IMR-90 (cell line): Measurements from ENCODE around the gene SP140. TPM values are rescaled to one million over a fixed set of nuclear protein-coding genes. Genes with fewer than 3 reads are reported as not detected.

ENCODE experiments used
- ATAC-seq: fragments of 200-7000 bp; cut with Tn5 transposase; 2 replicates; pipeline ENCODE4 v1.9.1; 2020; ENCODE audit warnings: low read depth, mild to moderate bottlenecking, moderate library complexity
- BruUV-seq: library from RNA; stranded (reverse); fragments of 400-500 nt; replicated peaks from 2 replicates; lab custom pipeline; 2021; lab: Mats Ljungman, UMichigan
- CTCF ChIA-PET: fragments of 300-600 bp; formaldehyde crosslinking; extraction: SDS; loops from one replicate; lab custom pipeline; 2021; ENCODE audit warnings: antibody characterized with exemption; lab: Yijun Ruan, JAX
- POLR2A ChIA-PET: fragments of 300-600 bp; sonication (Branson Sonifier 250); formaldehyde crosslinking; loops from one replicate; lab custom pipeline; 2022; ENCODE audit warnings: antibody characterized with exemption; ENCODE audit not compliant: unreplicated experiment; lab: Charles Lee
- DNase-seq: peaks from one replicate; pipeline ENCODE4 v3.0.0; 2013
- H2AFZ ChIP-seq: replicated peaks from 2 replicates; pipeline ENCODE3; 2013; ENCODE audit warnings: low read length, mild to moderate bottlenecking; ENCODE audit not compliant: poor library complexity
- H2AK5ac ChIP-seq: 2 replicates; pipeline ENCODE4 v1.6.1; 2013; ENCODE audit warnings: low read depth, low read length, inconsistent platforms
- H2AK9ac ChIP-seq: replicated peaks from 2 replicates; pipeline ENCODE3; 2013; ENCODE audit warnings: mild to moderate bottlenecking, low read depth, low read length, moderate library complexity; ENCODE audit not compliant: poor library complexity
- H2BK120ac ChIP-seq: 2 replicates; pipeline ENCODE4 v1.6.1; 2013; ENCODE audit warnings: low read depth, low read length, inconsistent platforms
- H2BK15ac ChIP-seq: 3 replicates; pipeline ENCODE4 v1.6.1; 2013; ENCODE audit warnings: low read depth, low read length, inconsistent platforms
- H2BK20ac ChIP-seq: 2 replicates; pipeline ENCODE4 v1.6.1; 2013; ENCODE audit warnings: low read depth, mild to moderate bottlenecking, inconsistent platforms, low read length, moderate library complexity
- H2BK5ac ChIP-seq: 2 replicates; pipeline ENCODE4 v1.6.1; 2013; ENCODE audit warnings: mild to moderate bottlenecking, low read depth, low read length, inconsistent platforms; ENCODE audit not compliant: poor library complexity, severe bottlenecking
- H3K14ac ChIP-seq: replicated peaks from 2 replicates; pipeline ENCODE4 v1.6.1; 2013; ENCODE audit warnings: low read depth, low read length, inconsistent platforms
- H3K18ac ChIP-seq: 2 replicates; pipeline ENCODE4 v1.6.1; 2013; ENCODE audit warnings: low read depth, low read length, control low read depth
- H3K23ac ChIP-seq: 2 replicates; pipeline ENCODE4 v1.6.1; 2013; ENCODE audit warnings: low read depth, low read length, inconsistent platforms
- H3K27ac ChIP-seq: 2 replicates; pipeline ENCODE4 v1.5.1; 2013; ENCODE audit warnings: mild to moderate bottlenecking, control low read depth, low read length; ENCODE audit not compliant: insufficient read depth
- H3K27me3 ChIP-seq: 2 replicates; pipeline ENCODE4 v1.6.1; 2013; ENCODE audit warnings: low read length; ENCODE audit not compliant: control insufficient read depth, insufficient read depth
- H3K36me3 ChIP-seq: 2 replicates; pipeline ENCODE4 v1.6.1; 2013; ENCODE audit warnings: low read length, mixed read lengths; ENCODE audit not compliant: control insufficient read depth, insufficient read depth
- H3K4ac ChIP-seq: 2 replicates; pipeline ENCODE4 v1.6.1; 2013; ENCODE audit warnings: low read depth, low read length, inconsistent platforms
- H3K4me1 ChIP-seq: 2 replicates; pipeline ENCODE4 v1.6.1; 2013; ENCODE audit warnings: low read length, mixed read lengths; ENCODE audit not compliant: control insufficient read depth, insufficient read depth
- H3K4me2 ChIP-seq: 2 replicates; pipeline ENCODE4 v1.6.1; 2013; ENCODE audit warnings: low read depth, mild to moderate bottlenecking, control low read depth, low read length, moderate library complexity
- H3K4me3 ChIP-seq: 2 replicates; pipeline ENCODE4 v1.5.1; 2013; ENCODE audit warnings: low read depth, mild to moderate bottlenecking, control low read depth, low read length, moderate library complexity; ENCODE audit not compliant: insufficient read depth
- H3K56ac ChIP-seq: 2 replicates; pipeline ENCODE4 v1.6.1; 2013; ENCODE audit warnings: low read length, inconsistent platforms; ENCODE audit not compliant: insufficient read depth; ENCODE audit errors: extremely low read depth
- H3K79me1 ChIP-seq, 2 experiments: 2 replicates each; pipeline ENCODE4 v1.6.1; 2013; ENCODE audit warnings: low read length in 2 of 2, inconsistent platforms in 1 of 2, low read depth in 1 of 2
- H3K9ac ChIP-seq: 2 replicates; pipeline ENCODE4 v1.6.1; 2013; ENCODE audit warnings: low read depth, low read length, control low read depth
- H3K9me1 ChIP-seq: 2 replicates; pipeline ENCODE4 v1.6.1; 2013; ENCODE audit warnings: low read length, inconsistent platforms; ENCODE audit not compliant: insufficient read depth
- H3K9me3 ChIP-seq: 2 replicates; pipeline ENCODE4 v1.6.1; 2013; ENCODE audit warnings: low read length; ENCODE audit not compliant: control insufficient read depth, insufficient read depth
- H4K20me1 ChIP-seq: 2 replicates; pipeline ENCODE4 v1.6.1; 2013; ENCODE audit warnings: low read length, inconsistent platforms; ENCODE audit not compliant: insufficient read depth
- H4K5ac ChIP-seq: 2 replicates; pipeline ENCODE4 v1.6.1; 2013; ENCODE audit warnings: mild to moderate bottlenecking, low read depth, low read length, control low read depth
- H4K8ac ChIP-seq, 2 experiments: 2 replicates each; pipeline ENCODE4 v1.6.1; 2013; ENCODE audit warnings: low read depth in 2 of 2, low read length in 2 of 2, control low read depth in 1 of 2, inconsistent platforms in 1 of 2
- H4K91ac ChIP-seq: 2 replicates; pipeline ENCODE4 v1.6.1; 2013; ENCODE audit warnings: low read depth, low read length, inconsistent platforms; ENCODE audit not compliant: insufficient read depth
- CEBPB ChIP-seq: IDR thresholded peaks from 2 replicates; pipeline ENCODE4 v1.6.1; 2012; ENCODE audit warnings: low read depth, low read length, improper control_type of control experiment
- CHD1 ChIP-seq: IDR thresholded peaks from 2 replicates; pipeline ENCODE4 v1.6.1; 2012; ENCODE audit warnings: low read depth, low read length, improper control_type of control experiment
- FOS ChIP-seq: fragments of 150-350 bp; IDR thresholded peaks from 2 replicates; pipeline ENCODE4 v1.6.1; 2016; ENCODE audit warnings: low read depth, low read length
- MAFK ChIP-seq: IDR thresholded peaks from 2 replicates; pipeline ENCODE4 v1.6.1; 2012; ENCODE audit warnings: low read depth, low read length, improper control_type of control experiment
- MAZ ChIP-seq: IDR thresholded peaks from 2 replicates; pipeline ENCODE4 v1.6.1; 2012; ENCODE audit warnings: low read depth, mild to moderate bottlenecking, low read length, improper control_type of control experiment, moderate library complexity, borderline replicate concordance
- MXI1 ChIP-seq: IDR thresholded peaks from 2 replicates; pipeline ENCODE4 v1.6.1; 2012; ENCODE audit warnings: low read depth, mild to moderate bottlenecking, low read length, moderate library complexity, borderline replicate concordance
- NFE2L2 ChIP-seq: fragments of 150-350 bp; IDR thresholded peaks from 2 replicates; pipeline ENCODE4 v1.6.1; 2016; ENCODE audit warnings: low read depth, mild to moderate bottlenecking, low read length
- POLR2A ChIP-seq: IDR thresholded peaks from 2 replicates; pipeline ENCODE4 v1.6.1; 2012; ENCODE audit warnings: mild to moderate bottlenecking, low read depth, low read length
- RAD21 ChIP-seq: IDR thresholded peaks from 2 replicates; pipeline ENCODE4 v1.6.1; 2012; ENCODE audit warnings: low read length, improper control_type of control experiment
- WGBS, 2 experiments: methylation state at CpG; one replicate each; pipeline versions ENCODE4 v1.1.5 to v1.1.7; 2013; ENCODE audit warnings: missing lambda C conversion rate in 2 of 2; ENCODE audit not compliant: insufficient read length in 1 of 2; ENCODE audit errors: extremely low coverage in 2 of 2; 5-methylcytosine and 5-hydroxymethylcytosine counted together
- dilution Hi-C: fragments of 300-500 bp; cut with HindIII; formaldehyde crosslinking; loops from one replicate; pipeline ENCODE4 v1.14.3; 2018; ENCODE audit warnings: low sequenced_read_pairs; ENCODE audit not compliant: unreplicated experiment
- in situ Hi-C: fragments of 300-500 bp; cut with MboI; formaldehyde crosslinking; loops from 3 replicates; pipeline ENCODE4 v1.14.3; 2019; ENCODE audit warnings: low sequenced_read_pairs, inconsistent platforms, mixed read lengths
- intact Hi-C: fragments of 100-400 bp; cut with micrococcal nuclease; formaldehyde crosslinking; loops from 2 replicates; pipeline ENCODE4 v1.10.0; 2022
- polyA plus RNA-seq, 3 experiments: library from polyadenylated mRNA; depleted of rRNA; stranded (reverse); fragments of >200 nt; gene quantifications; 2 replicates each; pipeline ENCODE4 v1.2.3, GENCODE V29; 2012; ENCODE audit warnings: low replicate concordance in 1 of 3
- total RNA-seq: library from RNA; depleted of rRNA; stranded (reverse); fragments of >200 nt; gene quantifications from 2 replicates; pipeline ENCODE4 v1.2.3, GENCODE V29; 2012
- TF ChIP-seq, protein P1 (sequence below): fragments of 150-350 bp; IDR thresholded peaks from 2 replicates; pipeline ENCODE4 v1.6.1; 2016; ENCODE audit warnings: low read depth, mild to moderate bottlenecking, low read length, moderate library complexity, borderline replicate concordance
- TF ChIP-seq, protein P2 (sequence below): conservative IDR thresholded peaks from 2 replicates; pipeline ENCODE4 v1.5.1; 2012; ENCODE audit warnings: mild to moderate bottlenecking, low read depth, low read length, improper control_type of control experiment
- TF ChIP-seq, protein P3 (sequence below): fragments of 150-350 bp; IDR thresholded peaks from 2 replicates; pipeline ENCODE4 v1.6.1; 2017; ENCODE audit warnings: mild to moderate bottlenecking, antibody characterized with exemption, low read length, low read depth

Gene SP140
- total and polyA plus RNA-seq, 2 of the 4 experiments (the other 2 are of a cell fraction): 1.4 TPM

DNA sequence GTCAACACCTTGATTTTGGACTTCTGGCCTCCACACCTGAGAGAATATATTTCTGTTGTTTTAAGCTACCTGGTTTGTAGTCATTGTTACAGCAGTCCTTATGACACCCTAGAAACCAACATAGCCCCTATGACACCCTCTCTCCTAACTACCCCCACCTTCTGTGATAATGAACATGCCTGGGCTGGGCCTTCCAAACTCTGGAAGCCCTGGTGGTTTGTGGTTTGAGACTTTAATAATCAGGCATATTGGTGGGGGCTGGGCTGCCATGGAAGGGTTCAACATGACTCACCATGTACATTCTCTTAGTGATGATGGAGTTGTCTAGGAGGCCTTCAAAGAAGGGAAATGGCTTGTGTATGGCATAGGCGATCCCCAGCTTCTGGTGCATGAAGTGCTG lies 9.0 kb upstream of the SP140 start:
- CTCF ChIA-PET: no interaction called here
- in situ Hi-C loops: loop anchor here (25.0 kb wide), 1 partner anchor 596 kb away; no protein-coding TSS in a partner anchor

More for the DNA sequence above, 9.0 kb upstream of the SP140 start:
- no peak overlapping the region for H2BK15ac ChIP-seq
- POLR2A ChIA-PET: no interaction called here
- no peak overlapping the region for H4K91ac ChIP-seq
- no peak overlapping the region for H3K4me2 ChIP-seq
- H4K8ac ChIP-seq: no peak overlapping the region
- H3K27ac ChIP-seq: no peak overlapping the region
- H3K4me1 ChIP-seq: no peaks in the 10 kb centered on the region
- H2AK9ac ChIP-seq: no peak overlapping the region
- H2AFZ ChIP-seq: no peak overlapping the region
- no peaks in the 10 kb centered on the region for H3K9me3 ChIP-seq
- 100% methylated on average over 1 of the region's 1 CpG; no CpG with 5 or more reads in 1 of the 2 experiments for WGBS, 2 experiments
- no peak overlapping the region for H3K4me3 ChIP-seq
- H3K9me1 ChIP-seq: no peaks in the 10 kb centered on the region
- no peak overlapping the region for H3K9ac ChIP-seq
- H2BK120ac ChIP-seq: no peak overlapping the region
- no peak overlapping the region for H4K5ac ChIP-seq
- no peak overlapping the region for H2BK5ac ChIP-seq
- ATAC-seq (no peak), DNase-seq (no peak)
- H3K56ac ChIP-seq: no peak overlapping the region
- no peak for TF ChIP-seq MAFK
- TF ChIP-seq, protein P1, sequence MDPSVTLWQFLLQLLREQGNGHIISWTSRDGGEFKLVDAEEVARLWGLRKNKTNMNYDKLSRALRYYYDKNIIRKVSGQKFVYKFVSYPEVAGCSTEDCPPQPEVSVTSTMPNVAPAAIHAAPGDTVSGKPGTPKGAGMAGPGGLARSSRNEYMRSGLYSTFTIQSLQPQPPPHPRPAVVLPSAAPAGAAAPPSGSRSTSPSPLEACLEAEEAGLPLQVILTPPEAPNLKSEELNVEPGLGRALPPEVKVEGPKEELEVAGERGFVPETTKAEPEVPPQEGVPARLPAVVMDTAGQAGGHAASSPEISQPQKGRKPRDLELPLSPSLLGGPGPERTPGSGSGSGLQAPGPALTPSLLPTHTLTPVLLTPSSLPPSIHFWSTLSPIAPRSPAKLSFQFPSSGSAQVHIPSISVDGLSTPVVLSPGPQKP: no peak
- TF ChIP-seq MAZ: no peak
- no peak for TF ChIP-seq NFE2L2
- no peak for TF ChIP-seq FOS
- TF ChIP-seq, protein P2, sequence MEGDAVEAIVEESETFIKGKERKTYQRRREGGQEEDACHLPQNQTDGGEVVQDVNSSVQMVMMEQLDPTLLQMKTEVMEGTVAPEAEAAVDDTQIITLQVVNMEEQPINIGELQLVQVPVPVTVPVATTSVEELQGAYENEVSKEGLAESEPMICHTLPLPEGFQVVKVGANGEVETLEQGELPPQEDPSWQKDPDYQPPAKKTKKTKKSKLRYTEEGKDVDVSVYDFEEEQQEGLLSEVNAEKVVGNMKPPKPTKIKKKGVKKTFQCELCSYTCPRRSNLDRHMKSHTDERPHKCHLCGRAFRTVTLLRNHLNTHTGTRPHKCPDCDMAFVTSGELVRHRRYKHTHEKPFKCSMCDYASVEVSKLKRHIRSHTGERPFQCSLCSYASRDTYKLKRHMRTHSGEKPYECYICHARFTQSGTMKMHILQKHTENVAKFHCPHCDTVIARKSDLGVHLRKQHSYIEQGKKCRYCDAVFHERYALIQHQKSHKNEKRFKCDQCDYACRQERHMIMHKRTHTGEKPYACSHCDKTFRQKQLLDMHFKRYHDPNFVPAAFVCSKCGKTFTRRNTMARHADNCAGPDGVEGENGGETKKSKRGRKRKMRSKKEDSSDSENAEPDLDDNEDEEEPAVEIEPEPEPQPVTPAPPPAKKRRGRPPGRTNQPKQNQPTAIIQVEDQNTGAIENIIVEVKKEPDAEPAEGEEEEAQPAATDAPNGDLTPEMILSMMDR: no peak
- TF ChIP-seq RAD21: no peak
- TF ChIP-seq POLR2A: no peak
- TF ChIP-seq CEBPB: no peak
- no peak for TF ChIP-seq CHD1
- no peak for TF ChIP-seq MXI1
- TF ChIP-seq, protein P3, sequence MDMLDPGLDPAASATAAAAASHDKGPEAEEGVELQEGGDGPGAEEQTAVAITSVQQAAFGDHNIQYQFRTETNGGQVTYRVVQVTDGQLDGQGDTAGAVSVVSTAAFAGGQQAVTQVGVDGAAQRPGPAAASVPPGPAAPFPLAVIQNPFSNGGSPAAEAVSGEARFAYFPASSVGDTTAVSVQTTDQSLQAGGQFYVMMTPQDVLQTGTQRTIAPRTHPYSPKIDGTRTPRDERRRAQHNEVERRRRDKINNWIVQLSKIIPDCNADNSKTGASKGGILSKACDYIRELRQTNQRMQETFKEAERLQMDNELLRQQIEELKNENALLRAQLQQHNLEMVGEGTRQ: no peak
- H3K23ac ChIP-seq: no peak overlapping the region
- dilution Hi-C loops: no loop called here
- no peaks in the 10 kb centered on the region for H4K20me1 ChIP-seq
- intact Hi-C loops: loop anchor here (5.0 to 10.0 kb wide), 2 partner anchors 111 to 198 kb away; partner anchors contain the start of genes SP100 and SP140L
- H3K14ac ChIP-seq: no peak overlapping the region
- H3K36me3 ChIP-seq: peaks cover 13% of the 10 kb centered on the region
- no peak overlapping the region for H2AK5ac ChIP-seq
- H3K18ac ChIP-seq: no peak overlapping the region
- no TSS peak for BruUV-seq
- no peaks in the 10 kb centered on the region for H3K27me3 ChIP-seq
- peaks cover 0 to 3% of the 10 kb centered on the region in 2 experiments; a peak in 1 of 4 replicates for H3K79me1 ChIP-seq
- no peak overlapping the region for H2BK20ac ChIP-seq
- H3K4ac ChIP-seq: no peak overlapping the region
